Tracheal epithelial cell (primary cell): ENCODE results near the gene SLC4A4. TPM values are rescaled to one million over a fixed set of nuclear protein-coding genes. Genes with fewer than 3 reads are reported as not detected.

Source experiments
- total RNA-seq: library from RNA; depleted of rRNA; stranded (reverse); fragments of >200 nt; gene quantifications from 2 replicates; pipeline ENCODE4 v1.2.1, GENCODE V29; 2014

The SLC4A4 gene
- total RNA-seq = under 0.01 and 1.4 TPM in 2 replicates

GRCh38 chr4:71338846-71339593 is at the start of gene SLC4A4:
SLC4A4 (plus strand) TSS chr4:71339020.

